Muscle of arm (tissue), 12 donors: ENCODE results near the gene TRPV6. TPM values are rescaled to one million over a fixed set of nuclear protein-coding genes. Genes with fewer than 3 reads are reported as not detected.

Experiments used
- DNase-seq: peaks from one replicate; pipeline ENCODE4 v3.0.0-alpha.2; 2013
- polyA plus RNA-seq, 12 donors: library from polyadenylated mRNA; unstranded; fragments of 120-200 nt; gene quantifications; one replicate each; pipeline ENCODE4 v1.2.1, GENCODE V29; 2013; ENCODE audit not compliant: insufficient read length in 12 of 12

The TRPV6 gene
- polyA plus RNA-seq, 12 donors, result 0.09 to 1.8 (median 0.18) TPM; not detected in 2

DNA sequence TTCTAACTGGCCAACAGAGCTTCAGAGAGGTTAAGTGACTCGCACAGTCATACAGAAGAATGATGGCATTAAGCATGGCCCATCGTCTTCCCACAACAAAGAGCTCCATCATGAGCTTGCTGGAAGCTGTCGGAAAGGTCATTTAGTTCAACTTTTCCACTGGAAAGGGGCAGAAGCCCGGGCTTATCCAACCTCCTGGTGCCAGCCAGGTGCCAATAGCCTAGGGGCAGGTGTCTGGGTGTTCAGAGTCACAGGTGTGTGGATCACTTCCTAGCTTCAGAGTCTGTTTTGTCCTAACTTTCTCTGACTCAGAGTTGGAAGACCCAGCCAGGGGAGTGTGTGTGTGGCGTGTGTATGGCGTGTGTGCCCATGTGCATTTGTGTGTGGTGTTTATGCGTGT lies 1.3 kb upstream of the TRPV6 start:
- no peak for DNase-seq

DNA sequence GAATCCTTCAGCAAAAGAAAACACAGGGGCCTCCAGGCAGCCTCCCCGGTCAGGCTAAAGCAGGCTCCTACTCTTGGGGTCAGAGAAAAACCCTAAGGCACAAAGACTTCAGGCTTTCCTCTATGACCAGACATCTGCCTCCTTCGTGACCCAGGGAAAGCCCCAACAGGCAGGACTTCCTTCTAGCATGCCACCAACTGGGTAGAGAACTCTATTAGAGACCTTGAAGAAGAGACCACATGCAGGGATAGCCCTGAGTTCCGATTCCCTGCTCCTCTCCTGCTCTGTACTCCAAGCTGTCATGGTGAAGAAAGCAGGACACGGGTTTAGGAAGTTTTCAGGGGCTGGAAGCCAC lies 1.3 kb downstream of the TRPV6 start:
- no peak for DNase-seq

DNA sequence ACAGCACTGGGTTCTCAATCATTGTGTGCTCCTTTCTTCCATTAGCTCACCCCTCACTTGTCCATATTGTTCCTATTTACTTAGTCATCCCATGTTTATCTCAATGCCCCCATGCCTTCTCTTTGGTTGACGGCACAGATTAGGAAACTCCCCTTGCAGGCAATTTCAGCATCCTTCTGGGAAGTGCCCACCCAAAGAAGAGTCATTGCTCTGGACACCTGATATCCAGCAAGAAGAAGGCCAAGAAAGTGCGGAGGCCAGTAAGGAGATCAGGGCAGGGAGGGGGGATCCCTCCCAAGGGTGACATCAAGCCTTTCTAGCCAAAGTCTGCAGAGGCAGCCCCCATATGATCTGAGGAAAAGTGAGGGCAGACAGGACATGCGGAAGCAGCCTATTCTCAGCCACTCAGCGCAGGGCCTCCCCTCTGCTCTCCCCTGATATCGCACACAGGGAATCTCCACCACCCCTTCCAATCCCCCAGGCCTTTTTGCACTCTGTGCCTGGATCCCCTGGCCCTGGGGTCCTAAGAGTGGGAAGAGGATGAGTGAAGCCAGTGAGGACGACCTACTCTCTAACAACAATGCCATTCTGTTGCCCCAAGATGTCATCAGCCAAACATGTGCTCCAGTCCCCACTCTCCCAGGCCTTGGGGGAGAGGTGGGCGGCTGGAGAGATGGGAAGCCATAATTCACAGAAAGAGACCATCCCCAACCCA lies 1.8 kb downstream of the TRPV6 start:
- DNase-seq, result no peak

DNA sequence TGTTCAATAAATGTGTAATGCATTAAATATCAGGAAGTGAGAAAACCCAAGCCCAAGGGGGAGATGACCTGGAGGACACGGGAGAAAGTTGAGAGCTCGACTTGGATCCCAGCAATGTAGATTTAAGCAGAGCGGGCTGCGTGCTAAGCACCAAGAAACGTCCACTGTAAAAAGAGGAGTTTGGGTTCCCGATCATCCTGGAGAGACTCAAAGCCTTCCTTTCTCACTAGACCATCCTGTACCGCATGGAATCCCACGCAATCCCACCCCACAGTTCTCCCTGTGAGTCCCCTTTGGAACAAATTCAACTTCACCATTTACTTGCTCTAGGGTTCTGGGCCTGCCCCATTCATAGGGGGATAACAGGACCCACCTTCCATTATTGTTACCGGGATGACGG lies 2.4 kb downstream of the TRPV6 start:
- DNase-seq, result no peak

DNA sequence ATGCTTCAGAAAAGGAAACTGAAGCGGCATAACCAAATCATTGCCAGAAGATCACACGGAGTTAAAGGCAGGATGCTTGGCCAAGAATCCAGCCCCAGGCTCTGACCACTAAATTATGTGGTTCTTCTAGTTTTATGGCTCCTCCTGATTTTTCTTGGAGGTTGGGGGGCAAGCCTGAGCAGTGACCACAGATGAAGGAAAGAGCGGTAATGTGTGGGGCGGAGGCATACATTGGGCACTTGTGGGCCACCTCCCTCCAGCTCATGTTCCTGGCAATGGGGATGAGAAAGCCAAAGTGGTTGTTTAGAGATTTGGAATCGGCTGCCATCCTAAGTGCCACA lies 3.2 kb downstream of the TRPV6 start:
- DNase-seq, result no peak

DNA sequence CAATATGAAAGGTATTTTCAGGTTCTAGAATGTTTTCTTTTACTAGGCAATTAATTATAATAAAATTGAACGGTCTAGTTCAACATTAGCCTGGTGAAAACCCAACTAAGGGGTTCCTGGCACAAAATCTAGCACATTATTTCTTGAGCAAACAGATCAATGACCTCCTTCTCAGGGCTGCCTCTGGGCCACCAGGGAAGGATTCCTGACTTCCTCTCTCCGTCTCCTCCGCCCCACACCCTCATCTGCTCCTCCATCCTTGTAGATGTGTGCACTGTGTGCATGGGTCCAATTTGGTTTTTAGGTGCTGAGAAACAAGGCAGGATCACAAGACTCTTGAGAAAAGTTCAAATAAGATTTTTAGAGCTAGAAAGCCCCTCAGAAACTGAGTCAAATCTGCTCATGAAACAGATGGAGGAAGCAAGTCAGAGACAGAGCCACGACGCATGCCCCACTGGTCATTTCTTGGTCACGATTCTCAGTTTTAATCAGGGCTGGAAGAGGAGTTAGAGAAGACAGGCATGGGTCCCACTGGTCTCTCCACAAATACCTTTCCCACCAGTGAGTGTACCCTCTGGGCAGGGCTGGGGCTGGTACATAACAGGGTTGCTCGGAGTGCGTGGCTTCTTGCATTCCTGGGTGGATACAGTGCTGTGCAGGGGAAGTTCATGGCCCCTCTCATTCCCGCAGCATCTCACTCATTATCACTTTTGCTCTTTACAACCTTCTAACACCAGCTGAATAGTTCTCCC lies 3.8 kb downstream of the TRPV6 start:
- DNase-seq, result no peak

DNA sequence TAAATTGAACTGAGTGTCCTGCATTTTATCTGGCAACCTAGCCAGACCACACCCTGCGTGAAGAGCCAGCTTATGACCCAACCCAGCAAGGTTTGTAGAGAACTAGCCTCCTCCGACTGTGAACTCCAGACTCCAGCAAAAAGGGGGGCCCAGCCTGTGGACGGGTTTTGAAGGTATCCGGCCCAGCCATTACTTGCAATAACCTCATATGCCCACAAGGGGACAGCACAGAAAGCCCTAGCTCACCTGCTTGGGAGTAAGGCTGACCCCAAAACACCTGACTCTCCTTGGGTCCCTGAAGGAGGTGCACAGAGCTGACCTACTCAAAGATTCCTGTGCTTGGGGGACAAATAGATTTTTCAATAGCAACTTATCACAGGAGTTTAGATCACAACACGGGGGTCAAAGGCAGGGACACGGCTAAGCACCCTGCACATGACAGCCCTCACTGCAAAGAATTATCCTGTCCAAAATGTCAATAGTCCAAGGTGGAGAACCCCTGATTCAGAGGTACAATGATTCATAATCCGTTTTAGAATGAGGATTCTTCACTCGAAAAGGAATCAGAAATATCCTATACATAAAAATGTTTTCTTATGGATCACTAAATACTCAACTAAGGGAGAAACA lies 4.6 kb downstream of the TRPV6 start:
- DNase-seq, result no peak

DNA sequence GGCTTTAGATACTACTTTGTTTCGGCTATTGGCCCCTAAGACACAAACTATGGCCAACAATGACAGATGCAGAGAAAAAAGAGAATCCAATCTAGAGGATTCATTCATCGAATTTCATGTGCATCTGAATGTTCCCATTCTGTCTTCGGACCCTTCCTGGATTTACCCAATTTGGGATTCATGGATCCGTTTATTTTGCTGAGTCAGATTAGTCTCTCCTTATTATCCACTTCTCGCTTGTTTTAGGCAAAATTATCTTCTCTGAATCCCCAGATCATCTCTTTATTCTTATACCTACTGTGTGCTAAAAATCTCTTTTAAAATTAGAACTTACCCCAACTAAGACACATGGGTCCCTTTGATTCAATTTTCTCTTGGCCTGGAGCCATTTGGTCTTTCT lies 6.5 kb downstream of the TRPV6 start:
- DNase-seq, result no peak

DNA sequence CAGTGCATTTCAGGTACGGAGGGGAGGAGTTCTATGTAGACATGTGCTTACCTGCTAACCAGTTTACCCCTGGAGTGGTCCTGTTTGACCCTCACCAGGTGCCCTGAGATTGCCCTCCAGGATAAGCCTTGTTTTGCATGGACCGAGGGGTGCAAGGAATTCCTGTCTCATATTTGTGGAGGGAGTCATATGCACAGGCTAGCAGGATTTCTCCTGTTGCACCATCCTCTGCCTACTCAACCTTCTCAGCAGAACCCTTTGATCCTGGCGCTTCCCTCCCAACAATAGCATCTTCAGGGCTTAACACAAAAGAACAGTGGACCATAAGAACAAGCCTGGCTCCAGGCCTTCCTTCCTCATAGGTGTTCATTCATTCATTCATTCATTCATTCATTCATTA lies 7.2 kb downstream of the TRPV6 start:
- no peak for DNase-seq

DNA sequence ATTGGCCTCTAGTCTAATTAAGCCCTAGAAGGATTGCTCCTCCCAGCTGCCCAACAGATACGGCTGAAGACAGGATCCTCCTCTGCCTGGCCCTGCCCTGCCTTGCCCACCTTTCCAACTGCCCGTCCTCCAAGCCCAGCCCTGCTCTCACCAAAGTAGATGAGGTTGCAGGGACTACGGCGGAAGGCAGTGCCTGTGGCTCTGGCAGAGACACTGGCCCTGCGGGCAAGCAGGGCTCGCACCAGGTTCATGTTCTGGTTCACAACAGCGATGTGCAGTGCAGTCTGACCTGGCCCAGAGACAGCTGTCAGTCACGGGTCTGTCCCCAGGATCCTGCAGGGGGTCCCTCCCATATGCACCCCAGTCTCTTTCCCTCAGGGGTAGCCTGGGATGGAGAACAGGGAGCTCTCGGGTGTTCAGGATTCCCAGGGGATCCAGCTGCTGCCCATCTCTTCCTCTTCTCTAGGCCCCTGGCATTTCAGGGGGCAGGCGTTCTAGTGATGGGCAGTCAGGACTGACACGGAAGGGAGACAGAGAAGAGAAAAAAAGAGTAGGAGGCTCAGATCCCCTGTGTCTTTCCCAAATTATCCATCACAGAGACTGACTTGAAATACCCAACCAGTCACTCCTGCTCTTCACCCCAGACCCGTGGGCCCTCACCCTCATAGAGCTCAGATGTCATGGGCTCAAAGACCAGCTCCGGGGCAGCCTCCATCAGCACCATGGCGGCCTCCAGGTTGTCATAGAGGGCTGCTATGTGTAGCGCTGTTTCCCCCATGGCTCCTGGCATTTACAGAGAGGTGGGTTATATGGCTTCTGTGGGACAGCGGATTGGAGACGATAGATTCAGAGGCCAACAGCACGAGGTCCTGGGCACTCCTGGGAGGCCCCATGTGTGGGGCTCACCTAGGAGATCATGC lies 8.3 kb downstream of the TRPV6 start:
- no peak for DNase-seq

DNA sequence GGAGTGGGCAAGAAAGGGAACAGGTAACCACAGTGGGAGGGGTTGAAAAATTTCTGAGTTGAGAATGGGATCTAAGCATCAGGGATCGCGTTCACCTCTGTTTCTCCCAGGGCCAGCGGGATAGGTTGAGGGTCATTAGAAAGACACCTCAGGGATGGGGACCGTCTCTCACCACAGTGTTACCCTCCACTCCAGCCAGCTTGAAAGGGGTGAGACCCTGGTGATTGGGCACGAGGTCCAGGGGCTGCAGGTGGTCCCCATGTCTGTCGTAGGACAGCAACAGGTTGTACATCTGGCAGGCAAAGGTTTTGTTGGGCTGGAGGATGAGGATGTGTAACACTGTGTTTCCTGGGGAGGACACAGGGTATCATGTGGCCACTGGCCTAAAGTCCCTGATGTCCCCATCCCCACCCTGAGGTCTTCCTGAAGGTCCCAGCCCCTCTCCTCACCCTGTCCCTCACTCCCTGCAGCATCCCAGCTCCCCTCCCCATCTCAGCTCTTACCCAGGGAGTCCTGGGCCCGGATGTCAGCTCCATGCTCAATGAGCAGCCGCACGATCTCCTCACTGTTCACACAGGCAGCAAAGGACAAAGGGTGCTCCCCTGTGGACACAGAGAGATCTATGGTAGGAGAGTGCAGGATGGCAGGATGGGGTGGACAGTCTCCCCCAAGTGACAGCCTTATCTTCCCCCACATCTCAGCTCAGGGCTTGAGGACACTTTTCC lies 9.1 kb downstream of the TRPV6 start:
- DNase-seq, result no peak

DNA sequence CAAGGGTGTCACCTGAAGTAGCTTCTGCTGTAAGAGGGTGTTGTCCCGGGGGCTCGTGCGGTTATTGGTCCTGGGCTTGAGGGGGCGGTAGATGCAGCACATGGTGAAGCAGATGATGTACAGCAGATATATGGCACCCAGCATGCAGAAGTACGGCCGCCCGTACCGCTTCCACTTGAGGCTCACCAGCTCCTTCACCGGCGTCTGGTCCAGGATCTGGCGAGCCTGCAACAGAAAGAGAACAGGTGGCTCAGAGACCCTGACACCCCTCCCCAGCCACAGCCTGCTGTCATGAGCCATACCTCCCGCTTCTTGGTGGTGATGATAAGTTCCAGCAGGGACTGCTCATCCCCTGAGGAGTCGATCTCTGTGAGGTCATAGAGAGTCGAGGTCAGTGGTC lies 10.1 kb downstream of the TRPV6 start:
- DNase-seq, result no peak

DNA sequence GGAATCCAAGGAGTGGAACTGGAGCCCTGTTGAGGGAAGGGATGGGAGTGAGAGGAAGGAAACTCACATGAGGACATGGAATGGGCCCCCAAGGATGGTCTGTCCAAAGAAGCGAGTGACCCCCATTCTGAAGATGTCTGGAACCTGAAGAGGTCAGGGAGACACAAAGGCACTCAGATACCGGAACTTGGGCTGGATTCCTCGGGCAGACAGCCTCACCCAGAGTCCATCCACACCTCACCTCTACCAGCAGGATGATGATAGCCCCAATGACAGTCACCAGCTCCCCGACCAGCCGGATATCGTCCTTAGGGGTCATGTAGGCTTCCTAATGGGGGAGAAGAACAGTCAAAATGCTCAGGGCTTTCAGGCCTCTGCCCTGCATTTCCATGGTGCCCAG lies 10.7 kb downstream of the TRPV6 start:
- DNase-seq, result no peak

DNA sequence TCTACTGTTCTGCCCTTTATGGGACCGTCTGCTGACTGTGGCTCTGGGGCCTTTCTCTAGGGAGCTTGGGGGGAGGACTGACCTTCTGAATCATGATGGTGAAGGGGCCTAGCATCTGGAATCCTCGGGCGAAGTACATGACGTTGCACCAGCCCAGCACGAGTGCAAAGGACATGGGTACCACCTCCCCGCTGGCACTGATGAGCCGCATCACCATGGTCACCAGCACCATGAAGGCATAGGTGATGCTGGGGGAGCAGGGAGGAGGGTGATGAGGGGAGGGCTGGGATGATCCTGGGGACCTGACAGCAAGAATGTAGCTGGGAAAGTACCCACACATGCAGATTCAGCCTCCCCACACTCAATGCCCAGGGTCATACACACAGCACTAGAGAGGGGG lies 11.1 kb downstream of the TRPV6 start:
- DNase-seq, result no peak

DNA sequence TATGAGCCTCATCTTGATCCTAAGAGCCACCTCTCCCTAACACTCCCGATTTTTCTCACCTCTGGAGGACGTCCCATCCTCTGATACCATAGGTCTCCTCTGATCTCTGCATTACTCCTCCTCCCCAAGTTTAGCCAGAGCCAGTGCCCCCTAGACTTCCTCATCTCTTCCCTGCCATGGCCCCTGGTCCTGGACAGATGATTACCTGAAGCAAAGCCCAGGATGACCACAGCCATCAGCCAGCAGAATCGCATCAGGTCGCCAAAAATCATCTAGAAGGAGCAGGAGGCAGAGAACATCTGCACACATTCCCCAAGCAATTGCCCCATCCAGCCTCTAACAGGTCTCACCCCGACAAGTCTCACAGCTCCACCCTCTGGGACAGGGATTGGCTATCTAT lies 11.7 kb downstream of the TRPV6 start:
- DNase-seq, result no peak

DNA sequence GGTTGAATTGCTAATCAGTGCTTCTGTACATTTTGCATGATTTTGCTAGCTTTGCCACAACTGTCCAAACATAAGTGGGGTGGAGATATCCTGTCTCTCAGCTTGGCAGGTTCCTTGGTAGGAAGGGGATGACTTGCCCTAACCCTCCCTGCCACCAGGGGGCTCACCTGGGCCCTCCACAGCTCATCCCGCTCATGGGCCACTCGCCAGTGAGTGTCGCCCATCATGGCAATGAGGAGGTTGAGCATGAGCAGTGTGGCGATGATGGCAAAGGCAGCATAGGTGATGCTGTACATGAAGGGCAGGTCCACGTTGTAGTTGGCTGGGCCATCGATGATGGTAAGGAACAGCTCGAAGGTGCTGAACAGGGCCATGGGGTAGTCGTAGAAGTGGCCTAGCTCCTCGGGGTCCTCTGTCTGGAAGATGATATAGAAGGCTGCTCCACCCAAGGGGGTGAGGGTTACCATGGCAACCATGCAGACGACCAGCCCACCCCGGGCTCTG lies 12.2 kb downstream of the TRPV6 start:
- no peak for DNase-seq

DNA sequence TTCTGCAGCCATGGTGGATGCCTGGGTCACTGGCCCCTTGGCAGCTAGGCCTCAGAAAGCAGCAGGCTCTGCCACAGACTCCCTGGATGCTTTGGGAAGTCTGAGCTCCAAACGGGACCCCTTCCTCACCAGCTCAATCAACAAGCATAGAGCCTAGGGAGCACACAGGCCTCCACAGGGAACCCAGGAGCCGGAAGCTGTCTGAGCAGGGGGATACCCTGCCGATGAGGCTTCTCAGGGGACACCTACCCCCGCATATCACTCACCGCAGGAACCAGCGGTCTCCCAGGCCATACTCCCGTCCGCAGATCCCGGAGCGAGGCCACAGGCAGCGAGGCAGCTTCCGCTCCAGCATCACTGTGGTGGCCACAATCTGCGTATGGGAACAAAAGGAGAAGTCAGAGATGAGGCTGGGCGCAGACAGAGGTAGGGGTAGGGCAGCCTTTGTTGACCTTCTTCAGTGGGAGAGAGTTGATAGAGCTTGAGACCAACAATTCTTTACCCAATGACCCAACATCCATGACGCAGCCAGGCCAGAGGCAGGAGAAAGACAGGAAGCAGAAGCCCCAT lies 13.4 kb downstream of the TRPV6 start:
- no peak for DNase-seq

DNA sequence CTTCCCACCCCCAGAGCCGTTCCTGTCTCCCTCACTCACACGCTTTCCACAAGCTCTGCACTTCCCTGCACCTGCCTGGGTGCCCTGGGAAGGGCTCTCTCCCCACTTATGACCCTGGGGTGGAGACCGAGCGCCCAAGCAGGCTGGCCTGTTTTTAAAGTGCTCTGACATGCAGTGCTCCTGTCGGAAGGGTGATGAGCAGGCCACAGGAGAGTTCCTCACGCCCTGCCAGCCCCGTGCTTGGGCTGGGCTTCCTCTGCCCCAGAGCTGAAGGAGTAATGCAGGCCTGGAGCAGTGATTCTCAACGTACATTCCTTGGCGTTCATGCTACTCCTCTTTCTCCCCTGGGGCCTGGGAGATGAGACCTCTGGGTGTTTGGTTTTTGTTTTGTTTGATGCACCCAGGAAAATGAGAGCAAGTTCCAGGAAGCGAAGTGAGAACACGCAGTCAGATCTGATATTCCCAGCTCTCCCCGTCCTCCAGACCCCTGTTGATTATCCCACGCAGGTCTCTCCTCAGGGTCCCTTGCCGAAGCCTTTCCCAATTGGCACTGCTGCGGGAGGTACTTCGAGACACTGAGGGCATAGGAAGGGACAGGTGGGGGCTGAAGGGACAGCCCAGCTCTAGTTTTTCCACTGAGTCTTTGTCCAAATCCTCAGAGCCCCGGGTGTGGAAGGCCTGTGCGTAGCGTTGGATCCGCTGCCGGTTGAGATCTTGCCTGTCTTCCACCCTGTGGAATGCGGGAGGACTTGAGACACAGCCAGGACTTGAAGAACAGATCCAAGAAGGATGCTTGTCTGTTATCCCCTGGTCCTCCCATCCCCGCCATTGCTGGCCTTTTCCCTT lies 14.1 kb downstream of the TRPV6 start:
- DNase-seq, result no peak

DNA sequence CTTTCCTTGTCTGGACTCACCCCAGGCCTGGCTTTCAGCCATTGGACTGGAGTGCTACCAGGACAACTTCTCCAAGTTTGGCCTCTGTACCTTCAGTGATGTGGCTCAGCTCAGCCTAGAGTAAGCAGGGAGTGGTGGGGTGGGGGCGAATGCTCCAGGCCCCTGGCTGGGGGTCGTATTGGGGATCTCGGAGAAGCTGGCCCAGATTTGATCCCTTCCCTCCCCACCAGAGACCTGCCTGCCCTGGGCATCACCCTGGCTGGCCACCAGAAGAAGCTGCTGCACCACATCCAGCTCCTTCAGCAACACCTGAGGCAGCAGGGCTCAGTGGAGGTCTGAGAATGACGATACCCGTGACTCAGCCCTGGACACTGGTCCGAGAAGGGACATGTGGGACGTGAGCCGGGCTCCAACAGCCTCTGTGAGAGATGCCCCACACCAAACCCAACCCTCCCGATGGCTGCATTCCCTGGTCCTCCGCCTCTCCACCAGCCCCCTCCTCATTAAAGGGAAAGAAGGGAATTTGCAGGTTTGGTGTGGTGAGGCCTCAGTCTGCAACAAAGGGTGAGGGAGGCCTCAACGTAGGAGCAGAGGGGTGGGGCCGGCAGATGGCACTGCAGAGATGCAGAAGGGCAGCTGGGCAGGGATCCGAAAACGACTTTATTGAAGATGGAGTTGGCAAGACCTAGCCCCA lies 14.8 kb downstream of the TRPV6 start:
- DNase-seq, result no peak
